H9 (cell line): ENCODE results near the gene SLC22A13. TPM values are rescaled to one million over a fixed set of nuclear protein-coding genes. Genes with fewer than 3 reads are reported as not detected.

Experiments
- DNase-seq: peaks from one replicate; pipeline ENCODE4 v3.0.0-alpha.2; 2017
- H2AFZ ChIP-seq: one replicate; pipeline ENCODE4 v1.6.1; 2013; ENCODE audit warnings: mild to moderate bottlenecking, low read length, control low read depth, moderate library complexity
- H2AK5ac ChIP-seq: 2 replicates; pipeline ENCODE4 v1.6.1; 2013; ENCODE audit warnings: low read length, control low read depth, mixed read lengths; ENCODE audit not compliant: insufficient read length
- H2BK120ac ChIP-seq: one replicate; pipeline ENCODE4 v1.6.1; 2013; ENCODE audit warnings: low read depth, mild to moderate bottlenecking, low read length, control low read depth, inconsistent platforms; ENCODE audit not compliant: poor library complexity, severe bottlenecking
- H2BK12ac ChIP-seq: 2 replicates; pipeline ENCODE4 v1.6.1; 2013; ENCODE audit warnings: low read length, control low read depth, mixed read lengths, low read depth; ENCODE audit not compliant: insufficient read length
- H2BK15ac ChIP-seq: 2 replicates; pipeline ENCODE4 v1.6.1; 2013; ENCODE audit warnings: low read depth, low read length, control low read depth
- H2BK20ac ChIP-seq: one replicate; pipeline ENCODE4 v1.6.1; 2013; ENCODE audit warnings: low read depth, mild to moderate bottlenecking, low read length, control low read depth, inconsistent platforms; ENCODE audit not compliant: poor library complexity, severe bottlenecking
- H2BK5ac ChIP-seq: 2 replicates; pipeline ENCODE4 v1.6.1; 2013; ENCODE audit warnings: low read length, control low read depth, mixed read lengths; ENCODE audit not compliant: insufficient read length
- H3K14ac ChIP-seq: 2 replicates; pipeline ENCODE4 v1.6.1; 2013; ENCODE audit warnings: low read length, control low read depth; ENCODE audit not compliant: insufficient read depth
- H3K18ac ChIP-seq: 2 replicates; pipeline ENCODE4 v1.6.1; 2013; ENCODE audit warnings: low read depth, mild to moderate bottlenecking, mixed read lengths, low read length, control low read depth; ENCODE audit not compliant: insufficient read length
- H3K23ac ChIP-seq: 2 replicates; pipeline ENCODE4 v1.6.1; 2013; ENCODE audit warnings: low read length, control low read depth, mixed read lengths, low read depth; ENCODE audit not compliant: insufficient read length
- H3K23me2 ChIP-seq: 2 replicates; pipeline ENCODE4 v1.6.1; 2013; ENCODE audit warnings: low read depth, mild to moderate bottlenecking, mixed read lengths, low read length, control low read depth; ENCODE audit not compliant: insufficient read length, poor library complexity, severe bottlenecking
- H3K27ac ChIP-seq: 2 replicates; pipeline ENCODE4 v1.5.1; 2013; ENCODE audit warnings: low read length, control low read depth, mixed read lengths, low read depth; ENCODE audit not compliant: insufficient read length
- H3K27me3 ChIP-seq: 2 replicates; pipeline ENCODE4 v1.6.1; 2013; ENCODE audit warnings: low read length, control low read depth, inconsistent platforms; ENCODE audit not compliant: insufficient read depth
- H3K4ac ChIP-seq: 2 replicates; pipeline ENCODE4 v1.6.1; 2013; ENCODE audit warnings: low read depth, mild to moderate bottlenecking, control low read depth, inconsistent platforms, low read length, moderate library complexity
- H3K4me1 ChIP-seq: 2 replicates; pipeline ENCODE4 v1.6.1; 2013; ENCODE audit warnings: low read length, control low read depth, inconsistent platforms; ENCODE audit not compliant: insufficient read depth
- H3K4me2 ChIP-seq: 2 replicates; pipeline ENCODE4 v1.6.1; 2013; ENCODE audit warnings: low read length, control low read depth, mixed read lengths; ENCODE audit not compliant: insufficient read length, insufficient read depth
- H3K56ac ChIP-seq: 2 replicates; pipeline ENCODE4 v1.6.1; 2013; ENCODE audit warnings: low read depth, mild to moderate bottlenecking, mixed read lengths, low read length, control low read depth; ENCODE audit not compliant: insufficient read length
- H3K79me1 ChIP-seq: 2 replicates; pipeline ENCODE4 v1.6.1; 2013; ENCODE audit warnings: low read depth, mild to moderate bottlenecking, moderate library complexity, low read length, control low read depth, inconsistent platforms; ENCODE audit not compliant: insufficient read depth, poor library complexity, severe bottlenecking
- H3K79me2 ChIP-seq: 2 replicates; pipeline ENCODE4 v1.6.1; 2013; ENCODE audit warnings: low read length, control low read depth, inconsistent platforms; ENCODE audit not compliant: insufficient read depth
- H3K9ac ChIP-seq: 2 replicates; pipeline ENCODE4 v1.6.1; 2013; ENCODE audit warnings: low read length, control low read depth, mixed read lengths; ENCODE audit not compliant: insufficient read length; ENCODE audit errors: extremely low read depth
- H3K9me3 ChIP-seq: one replicate; pipeline ENCODE4 v1.6.1; 2013; ENCODE audit warnings: low read depth, low read length, inconsistent platforms; ENCODE audit not compliant: control insufficient read depth
- H3T11ph ChIP-seq: one replicate; pipeline ENCODE4 v1.6.1; 2013; ENCODE audit warnings: mild to moderate bottlenecking, low read length, control low read depth, inconsistent platforms
- H4K20me1 ChIP-seq: one replicate; pipeline ENCODE4 v1.6.1; 2013; ENCODE audit not compliant: control insufficient read depth, insufficient read length, insufficient read depth
- H4K5ac ChIP-seq: 2 replicates; pipeline ENCODE4 v1.6.1; 2013; ENCODE audit warnings: low read depth, mild to moderate bottlenecking, mixed read lengths, low read length, control low read depth; ENCODE audit not compliant: insufficient read length
- H4K8ac ChIP-seq: replicated peaks from 2 replicates; pipeline ENCODE4 v1.6.1; 2013; ENCODE audit warnings: low read length, control low read depth, mixed read lengths, low read depth; ENCODE audit not compliant: insufficient read length
- H4K91ac ChIP-seq: 2 replicates; pipeline ENCODE4 v1.6.1; 2013; ENCODE audit warnings: low read depth, mild to moderate bottlenecking, moderate library complexity, mixed read lengths, low read length, control low read depth; ENCODE audit not compliant: insufficient read length
- H3K27ac Mint-ChIP-seq, 3 experiments: 2 replicates in 2 of 3; 3 replicates in 1 of 3; pipeline ENCODE4 v1.8.0; 2020 to 2021; ENCODE audit warnings: mixed read lengths in 3 of 3, mild to moderate bottlenecking in 1 of 3, moderate library complexity in 1 of 3
- H3K27me3 Mint-ChIP-seq: 2 replicates; pipeline ENCODE4 v1.8.0; 2021; ENCODE audit warnings: low read depth, mild to moderate bottlenecking, moderate library complexity, mixed read lengths
- H3K36me3 Mint-ChIP-seq, 3 experiments: 2 replicates in 2 of 3; 3 replicates in 1 of 3; pipeline ENCODE4 v1.8.0; 2020 to 2021; ENCODE audit warnings: low read depth in 3 of 3, mixed read lengths in 3 of 3; ENCODE audit not compliant: insufficient read depth in 1 of 3
- H3K4me1 Mint-ChIP-seq, 2 experiments: 2 replicates each; pipeline ENCODE4 v1.8.0; 2020; ENCODE audit warnings: mixed read lengths in 2 of 2
- H3K4me3 Mint-ChIP-seq, 2 experiments: 2 replicates in 1 of 2; 3 replicates in 1 of 2; pipeline ENCODE4 v1.8.0; 2020 to 2021; ENCODE audit warnings: mild to moderate bottlenecking in 2 of 2, mixed read lengths in 2 of 2, moderate library complexity in 1 of 2
- H3K9me3 Mint-ChIP-seq, 2 experiments: 2 replicates in 1 of 2; 3 replicates in 1 of 2; pipeline ENCODE4 v1.8.0; 2020; ENCODE audit warnings: mild to moderate bottlenecking in 2 of 2, mixed read lengths in 2 of 2, moderate library complexity in 1 of 2
- whole genome bisulfite sequencing: extraction: QIAGEN DNeasy Blood & Tissue Kit; methylation state at CpG from one replicate; pipeline ENCODE4 v1.1.7; 2013; ENCODE audit warnings: missing lambda C conversion rate, low lambda C conversion rate, mixed read lengths; ENCODE audit not compliant: insufficient read length; ENCODE audit errors: extremely low coverage; 5-methylcytosine and 5-hydroxymethylcytosine counted together
- total RNA-seq: library from RNA; stranded (reverse); gene quantifications from 2 replicates; pipeline ENCODE4 v1.2.1, GENCODE V29; 2021
- TF ChIP-seq, protein P1 (sequence below): fragments of 200-600 bp; sonication (generic); conservative IDR thresholded peaks from 3 replicates; pipeline ENCODE4 v1.8.0; 2021; ENCODE audit warnings: antibody characterized with exemption, mild to moderate bottlenecking

SLC22A13 gene
- total RNA-seq, 1 experiment from 2014 or later: not detected

DNA sequence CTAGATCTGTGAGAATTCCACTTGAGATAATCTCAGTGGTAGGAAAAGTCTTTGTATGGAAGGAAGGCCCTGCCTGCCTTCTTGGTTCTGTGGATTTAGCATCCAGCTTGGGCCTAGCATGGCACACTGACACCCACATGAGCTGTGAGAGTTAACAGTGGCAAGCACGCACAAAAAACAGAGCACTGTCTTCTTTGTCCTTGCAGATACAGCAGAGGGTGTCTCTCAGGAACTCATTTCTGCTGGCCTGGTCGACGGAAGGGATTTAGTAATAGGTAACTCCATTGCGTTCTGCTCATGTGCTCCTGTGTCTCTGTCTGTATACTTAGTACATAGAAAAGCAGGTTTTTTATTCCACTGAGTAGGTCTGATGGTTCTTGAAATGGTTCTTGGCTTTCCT, 14.4 kb upstream of the SLC22A13 start:
- peaks cover 18 to 68% (median 57%) of the 10 kb centered on the region in 3 experiments; a peak in 6 of 7 replicates for H3K36me3 Mint-ChIP-seq
- Histone ChIP-seq H3K4me2 (no peak overlapping the region), H4K8ac (no peak overlapping the region), H2AFZ (no peak overlapping the region), H2BK20ac (no peak overlapping the region), H2BK120ac (no peak overlapping the region), H3K14ac (no peak overlapping the region), H3T11ph (no peak overlapping the region), H3K27me3 (no peaks in the 10 kb centered on the region), H3K18ac (no peak overlapping the region), H3K4me1 (no peaks in the 10 kb centered on the region), H2BK12ac (no peak overlapping the region), H3K56ac (no peak overlapping the region), H4K5ac (no peak overlapping the region), H3K27ac (no peak overlapping the region), H3K79me2 (no peaks in the 10 kb centered on the region), H2AK5ac (no peak overlapping the region), H4K20me1 (no peaks in the 10 kb centered on the region), H3K4ac (no peak overlapping the region), H3K9me3 (no peaks in the 10 kb centered on the region), H3K23ac (no peak overlapping the region), H3K79me1 (no peaks in the 10 kb centered on the region), H2BK15ac (no peak overlapping the region), H2BK5ac (no peak overlapping the region), H3K9ac (no peak overlapping the region), H4K91ac (no peak overlapping the region), H3K23me2 (no peaks in the 10 kb centered on the region)
- TF ChIP-seq, protein P1, sequence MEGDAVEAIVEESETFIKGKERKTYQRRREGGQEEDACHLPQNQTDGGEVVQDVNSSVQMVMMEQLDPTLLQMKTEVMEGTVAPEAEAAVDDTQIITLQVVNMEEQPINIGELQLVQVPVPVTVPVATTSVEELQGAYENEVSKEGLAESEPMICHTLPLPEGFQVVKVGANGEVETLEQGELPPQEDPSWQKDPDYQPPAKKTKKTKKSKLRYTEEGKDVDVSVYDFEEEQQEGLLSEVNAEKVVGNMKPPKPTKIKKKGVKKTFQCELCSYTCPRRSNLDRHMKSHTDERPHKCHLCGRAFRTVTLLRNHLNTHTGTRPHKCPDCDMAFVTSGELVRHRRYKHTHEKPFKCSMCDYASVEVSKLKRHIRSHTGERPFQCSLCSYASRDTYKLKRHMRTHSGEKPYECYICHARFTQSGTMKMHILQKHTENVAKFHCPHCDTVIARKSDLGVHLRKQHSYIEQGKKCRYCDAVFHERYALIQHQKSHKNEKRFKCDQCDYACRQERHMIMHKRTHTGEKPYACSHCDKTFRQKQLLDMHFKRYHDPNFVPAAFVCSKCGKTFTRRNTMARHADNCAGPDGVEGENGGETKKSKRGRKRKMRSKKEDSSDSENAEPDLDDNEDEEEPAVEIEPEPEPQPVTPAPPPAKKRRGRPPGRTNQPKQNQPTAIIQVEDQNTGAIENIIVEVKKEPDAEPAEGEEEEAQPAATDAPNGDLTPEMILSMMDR: no peak
- no peak overlapping the region for H3K4me3 Mint-ChIP-seq
- H3K4me1 Mint-ChIP-seq: peaks cover 0 to 3% of the 10 kb centered on the region in 2 experiments; a peak in 1 of 4 replicates
- no peak overlapping the region for H3K27ac Mint-ChIP-seq
- no peaks in the 10 kb centered on the region for H3K9me3 Mint-ChIP-seq
- no peak for DNase-seq
- no peaks in the 10 kb centered on the region for H3K27me3 Mint-ChIP-seq
- no CpG with 5 or more reads among the region's 4 CpGs for WGBS
